GM19238 (cell line): ENCODE data around the gene SHQ1.

Source experiments
- DNase-seq: peaks from one replicate; pipeline ENCODE4 v3.0.0; 2011; ENCODE audit warnings: low spot score; ENCODE audit not compliant: insufficient read length

SHQ1 gene

DNA sequence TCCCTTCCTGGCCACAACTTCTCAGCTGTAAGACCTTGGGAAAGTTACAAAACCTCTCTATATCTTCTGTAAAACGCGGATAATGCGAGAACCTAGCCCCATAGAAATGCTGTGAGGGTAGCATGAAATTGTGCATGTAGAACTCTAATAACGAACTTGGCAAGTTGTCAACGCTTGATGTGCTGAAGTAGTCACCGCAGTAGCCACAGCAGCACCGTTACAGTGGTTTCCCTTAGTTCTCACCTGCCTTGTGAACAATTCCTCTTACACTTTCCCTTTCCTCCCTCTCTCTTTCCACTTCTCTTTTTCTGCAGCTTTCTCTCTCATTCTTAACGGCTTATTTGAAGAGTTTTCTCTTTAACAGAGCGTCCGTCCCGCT, 447 bp upstream of the SHQ1 start:
- no peak for DNase-seq

DNA sequence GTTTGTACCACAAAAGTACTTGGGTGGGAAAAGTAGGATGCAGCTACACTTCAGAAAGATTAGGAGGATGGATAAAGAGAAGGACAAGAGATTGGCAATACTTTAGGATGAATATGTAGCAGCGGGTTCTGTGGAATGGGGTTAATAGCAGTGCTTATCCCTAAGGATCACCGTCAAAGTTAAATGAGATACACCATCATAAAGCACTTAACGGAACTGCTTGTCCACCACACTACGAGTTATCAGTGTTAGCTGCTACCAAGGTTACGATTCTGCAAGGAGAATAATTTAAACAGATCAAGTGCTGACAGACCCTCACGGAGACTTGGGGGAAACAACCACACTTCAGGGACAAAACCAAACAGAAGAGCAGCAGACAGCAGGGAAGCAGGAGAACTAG, 963 bp downstream of the SHQ1 start:
- DNase-seq, result no peak

DNA sequence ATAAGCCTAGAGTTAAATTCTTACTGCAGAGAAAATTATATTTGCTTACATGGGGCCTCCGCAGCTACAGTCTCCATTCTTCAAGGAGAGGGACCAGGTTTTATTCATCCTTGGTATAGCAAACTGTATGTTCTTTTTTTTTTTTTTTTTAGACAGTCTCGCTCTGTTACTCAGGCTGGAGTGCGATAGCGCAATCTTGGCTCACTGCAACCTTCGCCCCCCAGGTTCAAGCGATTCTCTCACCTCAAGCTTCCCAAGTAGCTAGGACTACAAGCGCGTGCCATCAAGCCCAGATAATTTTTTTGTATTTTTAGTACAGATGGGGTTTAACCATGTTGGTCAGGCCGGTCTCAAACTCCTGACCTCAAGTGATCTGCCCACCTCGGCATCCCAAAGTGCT, 2.1 kb downstream of the SHQ1 start:
- no peak for DNase-seq

DNA sequence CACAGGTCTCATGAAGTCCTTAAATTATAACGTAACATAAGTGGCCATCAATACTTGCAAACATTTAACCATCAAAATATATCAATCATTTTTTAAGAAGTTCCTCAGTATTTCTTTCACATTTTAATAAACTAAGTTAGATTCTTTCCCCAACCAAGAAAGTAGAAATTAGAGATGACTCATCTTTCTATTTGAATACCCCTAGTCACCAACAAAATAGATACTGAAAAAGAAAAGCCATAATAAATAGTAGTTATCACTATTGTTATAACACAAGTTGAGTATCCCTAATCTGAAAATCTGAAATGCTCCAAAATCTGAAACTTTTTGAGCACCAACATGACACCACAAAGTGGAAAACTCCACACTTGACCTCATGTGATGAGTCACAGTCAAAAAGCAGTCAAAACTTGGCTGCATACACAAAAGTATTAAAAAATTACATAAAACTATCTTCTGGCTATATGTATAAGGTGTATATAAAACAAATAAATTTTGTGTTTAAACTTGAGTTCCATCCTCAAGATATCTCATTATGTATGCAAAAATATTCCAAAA, 3.7 kb downstream of the SHQ1 start:
- DNase-seq, result no peak

DNA sequence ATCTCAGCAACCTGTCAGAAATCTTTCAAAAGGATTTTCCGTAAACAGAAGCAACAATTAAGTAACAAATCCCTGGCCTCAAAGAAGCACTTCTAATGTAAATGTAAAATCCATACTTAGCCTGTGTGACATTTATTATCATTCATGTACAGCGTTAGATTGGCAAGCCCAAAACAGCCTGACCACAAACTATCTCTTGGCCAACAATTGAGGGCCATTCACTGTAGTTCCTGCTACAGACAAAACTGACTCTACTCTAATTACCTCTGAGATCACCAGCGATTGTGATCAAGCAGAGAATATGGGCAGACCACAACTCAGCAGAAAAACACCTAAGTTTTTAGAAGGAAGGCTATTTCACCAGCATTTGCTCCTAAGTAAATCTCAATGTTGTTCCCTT, 9.2 kb downstream of the SHQ1 start:
- no peak for DNase-seq

DNA sequence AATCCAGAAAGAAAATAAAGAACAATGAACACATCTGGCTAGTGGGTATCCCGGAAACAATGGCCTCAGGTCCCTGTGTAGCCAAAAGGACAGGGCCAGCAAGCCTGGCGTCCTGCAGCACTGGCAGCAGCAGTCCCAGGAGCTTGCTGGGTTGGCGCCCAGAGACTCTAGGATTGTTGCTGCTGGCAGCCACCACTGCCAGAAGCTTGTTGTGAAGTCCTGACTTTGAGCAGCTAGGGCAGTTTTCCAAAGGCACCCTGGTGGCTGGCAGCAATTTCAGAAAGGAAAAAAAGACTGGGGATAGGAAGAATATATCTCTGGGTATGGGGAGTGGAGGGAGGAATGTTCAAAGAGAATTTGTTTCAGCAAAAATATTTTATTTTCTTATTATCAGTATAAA, 11.3 kb downstream of the SHQ1 start:
- no peak for DNase-seq

DNA sequence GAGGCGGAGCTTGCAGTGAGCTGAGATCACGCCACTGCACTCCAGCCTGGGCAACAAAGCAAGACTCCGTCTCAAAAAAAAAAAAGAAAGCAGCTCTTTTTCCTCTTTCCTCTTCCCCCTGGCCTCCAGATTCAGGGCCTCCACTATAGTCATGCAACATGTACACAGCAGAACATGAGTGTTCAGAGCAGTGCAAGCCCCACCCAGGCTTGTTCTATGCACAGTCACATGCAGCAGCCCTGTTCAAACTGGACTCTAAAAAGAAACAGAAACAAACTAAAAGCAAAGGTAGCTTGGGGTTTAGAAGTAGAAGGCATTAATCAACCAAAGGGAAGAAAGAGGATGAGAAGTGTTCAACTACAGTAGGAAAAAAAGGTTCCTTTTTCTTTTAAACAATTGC, 11.8 kb downstream of the SHQ1 start:
- no peak for DNase-seq

DNA sequence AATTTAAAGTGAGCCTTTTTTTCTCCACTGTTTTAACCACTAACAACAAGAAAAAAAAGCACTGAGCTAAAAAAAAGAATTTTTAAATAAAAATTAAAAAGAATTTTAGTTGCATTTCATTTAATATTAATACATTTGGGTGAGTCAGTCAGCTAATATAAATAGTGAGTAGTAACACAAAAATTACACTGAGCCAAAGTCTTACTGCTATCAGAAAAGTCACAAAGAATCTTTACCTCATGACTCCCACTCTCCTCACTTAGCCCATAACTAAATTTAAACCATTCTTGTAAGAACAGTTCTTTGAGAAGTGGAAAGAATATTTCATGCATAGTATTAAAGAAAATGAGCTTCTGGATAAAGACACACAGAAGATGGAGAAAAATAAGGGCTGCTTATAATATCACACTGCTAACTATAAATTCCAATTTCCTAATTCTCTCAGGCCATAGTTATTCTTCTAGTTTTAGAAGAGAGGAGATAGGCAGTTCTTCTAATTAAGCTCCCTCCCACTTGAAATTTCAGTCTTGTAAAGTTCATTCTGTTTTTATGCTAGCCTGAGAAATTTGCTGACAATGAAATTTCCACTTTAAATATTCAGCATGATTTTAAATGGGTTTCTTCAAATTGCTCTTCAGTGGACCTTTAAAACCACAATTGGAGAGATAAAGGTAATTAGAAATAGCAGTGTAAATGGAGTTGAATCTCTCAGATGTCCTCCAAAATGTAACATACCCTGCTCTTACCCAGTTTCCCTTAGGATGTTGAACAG, 17.6 kb downstream of the SHQ1 start:
- DNase-seq, result no peak

DNA sequence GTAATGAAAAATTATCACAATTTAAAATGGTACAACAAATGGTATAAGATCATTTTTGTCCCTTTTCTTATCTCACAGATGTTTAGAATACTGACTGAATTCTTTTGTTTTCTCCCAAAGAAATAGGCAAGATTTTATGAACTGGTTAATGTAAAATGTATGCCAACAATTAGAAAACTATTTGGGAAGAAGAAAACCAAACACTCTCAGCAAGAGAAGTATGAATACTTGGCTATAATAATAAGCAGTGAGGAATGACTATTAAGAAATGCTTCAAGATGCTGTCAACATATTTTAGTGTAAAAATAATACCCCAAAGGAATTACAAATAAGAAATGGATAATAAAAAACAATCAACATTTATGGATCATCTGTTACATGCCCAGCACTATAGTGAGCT, 18.5 kb downstream of the SHQ1 start:
- DNase-seq, result no peak

DNA sequence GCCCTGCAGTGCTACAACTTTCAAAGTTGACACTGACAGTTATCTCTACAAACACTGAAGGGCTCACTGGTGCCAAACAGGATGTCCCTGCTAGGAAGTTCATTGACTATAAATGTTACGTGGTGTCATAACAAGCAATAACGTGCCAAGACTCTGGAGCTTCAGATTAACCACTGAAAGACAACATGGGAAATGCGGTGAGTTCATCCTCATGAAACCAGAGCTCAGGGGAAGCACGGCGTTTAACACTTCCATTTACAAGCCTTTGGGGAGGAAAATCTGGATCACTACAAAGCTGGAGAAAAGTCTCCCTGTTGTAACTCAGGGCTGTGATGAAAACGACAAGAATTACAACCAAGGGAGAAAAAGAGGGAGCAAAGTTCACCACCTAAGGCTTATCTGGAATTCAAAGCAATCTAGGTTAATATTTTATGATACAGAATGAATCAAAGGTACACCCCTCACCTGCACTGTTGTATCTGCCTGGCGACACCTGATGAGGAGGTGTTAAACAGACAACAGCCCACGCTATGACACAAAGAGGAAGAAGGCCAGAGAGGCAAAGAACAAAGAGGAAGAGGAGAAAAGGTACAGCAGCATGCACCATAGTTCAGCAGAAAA, 27.0 kb downstream of the SHQ1 start:
- no peak for DNase-seq

DNA sequence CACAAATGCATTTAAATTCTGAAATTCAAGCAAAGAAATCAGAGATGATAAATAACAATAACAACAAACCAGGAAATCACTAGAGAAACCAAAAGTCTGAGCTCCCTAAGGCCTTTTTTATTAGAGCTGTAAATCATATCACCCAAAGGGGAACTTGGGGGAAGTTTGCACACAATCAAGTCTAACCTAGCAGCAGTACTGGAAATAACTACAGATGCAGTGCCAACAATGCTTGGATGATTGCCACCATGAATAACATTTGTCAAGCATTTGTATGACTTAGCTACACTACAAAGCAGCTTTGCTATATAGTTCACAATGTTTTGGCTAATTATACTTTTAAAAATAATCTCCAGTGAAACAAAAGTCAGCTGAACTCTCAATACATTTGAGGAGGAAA, 27.8 kb downstream of the SHQ1 start:
- no peak for DNase-seq

DNA sequence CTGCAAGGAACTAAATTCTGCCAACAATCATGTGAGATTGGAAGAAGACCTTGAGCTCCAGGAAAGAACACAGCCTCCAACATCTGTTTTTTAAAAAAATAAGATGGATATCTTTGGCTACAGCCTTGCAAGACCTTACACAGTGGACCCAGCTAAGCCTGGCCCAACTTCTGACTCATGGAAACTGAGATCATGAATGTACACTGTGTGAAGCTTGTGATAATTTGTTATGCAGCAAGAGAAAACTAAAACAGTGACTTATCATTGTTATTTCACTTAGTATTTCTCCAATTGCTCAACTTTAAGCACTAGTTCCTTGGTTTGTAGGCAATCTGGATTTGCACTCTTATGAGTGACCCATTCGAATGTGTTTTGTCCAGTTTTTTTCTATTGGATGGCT, 29.3 kb downstream of the SHQ1 start:
- DNase-seq, result no peak

DNA sequence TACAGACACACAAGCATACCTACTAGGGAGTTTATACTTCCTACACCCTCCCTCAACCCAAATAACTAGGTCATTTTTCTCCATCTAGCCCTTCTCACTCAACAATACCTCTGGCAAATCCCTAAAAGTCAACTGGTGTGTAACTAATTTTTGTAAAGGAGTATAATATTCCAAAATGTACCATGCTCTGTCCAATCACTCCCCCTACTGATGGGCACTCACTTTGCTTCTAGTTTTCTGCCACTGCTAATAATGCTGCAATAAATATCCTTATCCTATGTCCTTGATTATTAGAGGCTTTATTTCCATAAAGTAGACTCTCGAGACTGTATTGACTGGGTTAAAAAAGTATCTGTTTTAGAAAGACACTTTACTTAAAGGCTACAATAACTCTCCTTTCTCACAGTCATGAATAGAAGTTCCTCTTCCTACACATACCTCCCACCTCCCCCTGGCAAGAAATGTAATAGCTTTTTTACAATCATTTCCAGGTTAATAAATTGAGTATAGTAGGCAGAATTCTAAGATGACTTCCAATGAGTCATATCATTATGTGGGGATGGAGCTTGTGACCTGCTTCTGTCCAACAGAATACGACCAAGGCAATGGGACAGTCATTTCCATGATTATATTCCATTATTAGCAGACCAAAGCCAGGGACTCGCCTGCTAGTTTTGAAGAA, 30.0 kb downstream of the SHQ1 start:
- no peak for DNase-seq

DNA sequence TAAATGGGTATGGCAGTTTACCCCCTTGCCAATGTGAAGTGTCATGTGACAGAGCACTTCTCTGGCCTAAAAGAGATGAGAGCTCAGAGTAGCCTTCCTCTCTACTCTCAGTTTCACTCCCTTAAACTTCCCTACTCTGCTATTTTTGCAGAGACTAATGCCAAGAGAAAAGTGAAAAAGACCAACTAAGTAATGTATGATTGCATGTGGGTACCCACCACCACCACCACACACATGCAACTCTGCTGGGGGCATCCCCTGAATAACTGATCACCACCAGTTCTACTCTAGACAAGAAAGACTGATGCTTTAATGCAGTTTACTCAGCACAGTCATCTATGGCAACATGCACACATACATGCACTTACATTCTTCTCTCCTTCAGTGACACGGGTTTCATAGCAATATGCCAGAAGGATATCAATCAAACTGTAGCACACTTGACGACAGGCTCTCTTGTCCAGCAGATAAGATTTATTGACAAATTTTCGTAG, 31.3 kb downstream of the SHQ1 start:
- DNase-seq, result no peak

DNA sequence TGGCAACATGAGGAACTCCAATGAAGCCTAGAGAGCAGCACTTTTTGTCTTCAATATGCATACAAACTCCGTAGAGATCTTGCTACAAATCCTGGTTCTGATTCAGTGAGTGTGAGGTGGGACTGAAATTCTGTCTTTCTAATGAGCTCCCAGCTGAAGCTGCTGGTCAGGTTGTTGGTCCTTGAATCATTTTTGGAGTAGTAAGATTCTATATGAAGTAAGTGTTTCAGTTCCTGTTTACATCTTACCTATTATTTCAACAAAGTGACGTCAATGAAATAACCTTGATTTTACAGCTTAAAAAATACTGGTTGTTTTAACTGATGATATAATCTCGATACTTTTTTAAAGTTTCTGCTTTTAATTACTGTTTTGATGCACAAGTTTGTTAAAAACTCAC, 33.9 kb downstream of the SHQ1 start:
- no peak for DNase-seq

DNA sequence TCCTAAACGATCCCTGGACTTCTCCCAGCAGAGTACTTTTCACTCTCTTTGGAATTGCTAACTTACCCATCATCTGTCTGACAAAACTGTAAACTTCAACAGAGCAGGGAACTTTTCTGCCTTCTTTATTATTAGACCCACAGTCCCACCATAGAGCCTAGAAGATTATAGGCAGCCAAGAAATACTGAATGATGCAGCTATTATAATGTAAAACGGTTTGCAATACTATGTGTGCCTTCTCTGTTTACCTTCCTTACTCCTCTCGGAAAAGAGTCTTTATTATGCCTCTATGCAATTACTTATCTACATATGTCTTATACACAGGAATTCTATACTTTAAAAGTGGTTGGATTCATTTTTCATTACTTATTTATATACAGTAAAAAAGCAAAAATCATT, 36.0 kb downstream of the SHQ1 start:
- DNase-seq, result no peak

DNA sequence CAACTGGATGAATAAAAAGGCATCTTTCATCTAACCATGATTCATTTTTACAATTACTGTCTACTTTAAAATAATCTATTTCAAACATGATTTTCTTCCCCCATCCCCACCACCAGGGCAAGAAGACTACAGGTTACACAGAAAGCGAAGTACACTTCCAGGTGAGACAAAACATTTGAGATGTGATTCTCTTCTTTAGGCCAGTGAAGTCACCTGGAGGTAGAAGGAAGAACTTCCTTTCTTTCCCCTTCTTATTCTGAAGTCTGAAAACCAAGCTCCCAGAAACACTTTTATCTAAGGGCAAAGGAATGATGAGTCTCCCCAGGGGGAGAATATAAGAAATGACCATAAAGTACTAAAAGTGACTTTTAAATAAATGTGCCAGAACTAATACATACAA, 36.7 kb downstream of the SHQ1 start:
- DNase-seq, result no peak

DNA sequence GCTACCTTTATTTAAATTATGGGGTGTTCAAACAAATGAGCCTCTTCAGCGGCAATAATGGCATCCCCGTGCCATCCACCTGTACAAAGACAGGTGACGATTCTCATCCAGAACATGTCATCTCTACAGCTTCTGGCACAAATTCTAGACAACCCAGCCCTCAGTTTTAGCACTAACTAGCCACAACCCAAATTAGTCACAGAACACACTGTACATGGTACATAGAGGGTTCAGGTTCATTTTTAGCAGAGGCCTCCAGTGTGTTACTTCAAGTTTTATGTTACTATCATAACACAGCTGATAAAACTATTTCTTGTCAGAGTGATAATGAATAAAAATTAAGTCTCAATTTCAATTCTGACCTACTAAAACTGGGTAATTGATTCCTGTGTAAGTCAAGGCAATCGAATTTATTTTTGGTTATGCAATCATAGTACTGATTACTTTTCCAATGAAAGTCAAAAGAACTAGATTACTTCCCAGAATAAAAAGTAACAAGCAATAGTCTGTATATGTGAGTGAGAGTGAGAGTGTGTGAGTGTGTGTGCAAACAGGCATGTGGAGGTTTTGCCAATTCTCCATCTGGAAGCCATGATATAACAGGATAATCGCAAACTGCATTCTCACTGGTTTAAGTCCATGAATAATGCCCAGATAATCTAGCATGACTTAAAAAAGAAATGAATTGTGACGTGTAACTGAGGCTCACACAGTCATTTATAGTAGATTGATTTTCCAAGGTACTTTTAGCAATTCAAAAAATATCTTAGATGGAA, 37.4 kb downstream of the SHQ1 start:
- DNase-seq, result no peak

DNA sequence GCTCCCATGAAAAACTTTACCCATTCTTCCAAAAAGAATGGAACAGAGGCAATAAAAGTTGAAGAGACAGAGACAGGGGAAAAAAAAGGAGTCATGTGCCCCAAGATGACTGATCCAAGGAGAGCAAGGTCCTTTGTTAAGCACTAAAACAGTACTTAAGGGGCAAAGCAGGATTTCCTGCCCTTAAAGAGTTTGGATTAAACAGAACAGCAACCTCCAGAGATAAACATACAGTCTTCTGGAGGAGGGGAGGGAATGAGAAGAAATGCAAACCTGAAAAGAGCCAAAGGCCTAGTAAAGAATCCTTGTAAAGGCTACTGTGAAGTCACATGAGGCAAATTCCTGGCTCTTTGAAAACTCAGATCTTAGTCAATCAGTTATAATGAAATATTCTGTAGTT, 38.2 kb downstream of the SHQ1 start:
- no peak for DNase-seq

DNA sequence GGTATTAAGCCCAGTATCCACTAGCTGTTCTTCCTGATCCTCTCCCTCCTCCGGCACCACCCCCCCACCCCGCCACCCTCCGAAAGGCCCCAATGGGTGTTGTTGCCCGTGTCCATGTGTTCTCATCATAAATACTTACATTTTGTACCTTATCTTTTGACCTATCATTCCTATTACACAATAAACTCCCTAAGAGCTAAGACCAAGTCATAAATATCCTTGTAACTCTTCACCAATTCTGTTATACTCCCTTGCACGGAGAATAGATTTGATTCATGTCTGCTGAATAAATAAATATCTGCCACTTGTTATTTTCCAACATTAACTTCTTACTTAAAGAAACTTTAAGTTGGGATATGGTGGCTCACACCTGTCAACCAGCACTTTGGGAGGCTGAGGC, 43.9 kb downstream of the SHQ1 start:
- DNase-seq, result no peak

DNA sequence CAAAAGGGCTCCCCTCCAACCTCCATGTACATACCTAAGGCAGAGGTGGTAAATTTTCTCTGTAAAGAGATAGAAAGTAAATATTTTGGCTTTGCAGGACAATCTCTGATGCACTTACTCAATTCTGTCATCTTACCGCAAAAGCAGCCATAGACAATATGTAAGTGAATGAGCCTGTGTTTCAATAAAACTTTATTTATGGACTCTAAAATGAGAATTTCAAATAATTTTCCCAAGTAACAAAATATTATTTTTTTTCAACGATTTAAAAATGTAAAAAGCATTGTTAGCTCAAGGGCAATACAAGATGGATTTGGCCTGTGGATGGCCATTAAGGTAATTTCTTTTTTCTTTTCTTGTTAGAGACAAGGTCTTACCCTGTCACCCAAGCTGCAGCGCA, 44.7 kb downstream of the SHQ1 start:
- no peak for DNase-seq

DNA sequence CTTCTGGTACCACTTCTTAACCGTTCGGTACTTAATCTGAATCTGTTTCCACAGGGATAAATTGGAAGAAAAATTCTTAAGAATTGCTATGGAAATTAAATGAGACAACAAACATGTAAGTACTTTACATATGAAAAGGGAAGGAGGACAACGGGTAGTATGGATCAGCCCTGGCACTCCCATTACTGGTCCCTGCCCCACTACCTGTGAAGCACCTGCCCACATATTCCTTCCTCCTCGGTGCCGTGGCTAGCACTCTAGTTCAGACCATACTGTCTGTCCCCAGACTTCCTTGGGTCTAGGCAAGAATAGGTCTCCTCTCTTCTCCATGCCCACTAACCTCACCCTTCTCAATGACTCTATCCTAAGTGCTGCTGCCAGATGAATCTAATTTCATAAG, 46.2 kb downstream of the SHQ1 start:
- DNase-seq, result no peak
